HCT116 (cell line): Measurements from ENCODE around the gene CPD. TPM values are rescaled to one million over a fixed set of nuclear protein-coding genes. Genes with fewer than 3 reads are reported as not detected.

Experiments
- ATAC-seq: fragments of 200-7000 bp; cut with Tn5 transposase; 2 replicates; pipeline ENCODE4 v1.9.1; 2020; ENCODE audit warnings: mild to moderate bottlenecking, moderate library complexity
- BruUV-seq: library from RNA; stranded (reverse); fragments of 400-500 nt; replicated peaks from 2 replicates; lab custom pipeline; 2021; lab: Mats Ljungman, UMichigan
- CTCF ChIA-PET: fragments of 300-600 bp; sonication (Branson Sonifier 250); formaldehyde crosslinking; loops from one replicate; lab custom pipeline; 2021; ENCODE audit warnings: antibody characterized with exemption; lab: Charles Lee
- POLR2A ChIA-PET: fragments of 300-600, 350-600 bp; sonication (Branson Sonifier 250); formaldehyde crosslinking; loops from one replicate; lab custom pipeline; 2021; ENCODE audit warnings: antibody characterized with exemption; lab: Charles Lee
- RAD21 ChIA-PET, 2 experiments: fragments of 300-600 bp; sonication (Branson Sonifier 250); formaldehyde crosslinking; loops; one replicate each; lab custom pipeline; 2023; ENCODE audit warnings: low total read pairs in 2 of 2; ENCODE audit not compliant: uncharacterized antibody in 2 of 2, unreplicated experiment in 2 of 2, low non-redundant PET in 1 of 2; lab: Charles Lee
- DNase-seq: peaks from one replicate; pipeline ENCODE4 v3.0.0-alpha.2; 2010; ENCODE audit warnings: low read depth, low spot score
- H2AFZ ChIP-seq: fragments of 200-600 bp; shearing (Covaris generic), sonication (generic); 2 replicates; pipeline ENCODE4 v1.6.1; 2017; ENCODE audit warnings: low read depth, mixed run types, mixed read lengths, antibody characterized with exemption, low read length; ENCODE audit not compliant: poor library complexity, severe bottlenecking
- H3K27ac ChIP-seq: 2 replicates; pipeline ENCODE4 v1.5.1; 2012; ENCODE audit warnings: low read depth, low read length
- H3K27me3 ChIP-seq: fragments of 200-600 bp; sonication (generic); 2 replicates; pipeline ENCODE4 v1.6.1; 2016; ENCODE audit warnings: mixed run types, low read length, mixed read lengths; ENCODE audit not compliant: insufficient read depth
- H3K36me3 ChIP-seq, 2 experiments: fragments of 200-500 bp in 1 of 2; fragments of 200-600 bp in 1 of 2; sonication (Bioruptor generic) in 1 of 2; sonication (generic) in 1 of 2; 2 replicates each; pipeline versions ENCODE4 v1.5.1 to v1.6.1; 2014 to 2016; ENCODE audit warnings: low read length in 2 of 2, inconsistent platforms in 1 of 2, mixed read lengths in 1 of 2, mixed run types in 1 of 2; ENCODE audit not compliant: insufficient read depth in 2 of 2, control insufficient read depth in 1 of 2
- H3K4me1 ChIP-seq, 2 experiments: fragments of 200-600 bp in 1 of 2; sonication (generic) in 1 of 2; 2 replicates each; pipeline versions ENCODE4 v1.5.1 to v1.6.1; 2012 to 2017; ENCODE audit warnings: low read length in 2 of 2, inconsistent platforms in 1 of 2, mild to moderate bottlenecking in 1 of 2, mixed read lengths in 1 of 2, mixed run types in 1 of 2, moderate library complexity in 1 of 2; ENCODE audit not compliant: insufficient read depth in 2 of 2, control insufficient read depth in 1 of 2
- H3K4me2 ChIP-seq: fragments of 200-600 bp; sonication (generic); 2 replicates; pipeline ENCODE4 v1.6.1; 2017; ENCODE audit warnings: mixed run types, low read length, mixed read lengths
- H3K4me3 ChIP-seq, 2 experiments: fragments of 200-600 bp in 1 of 2; sonication (generic) in 1 of 2; replicated peaks in 1 of 2; 2 replicates each; pipeline ENCODE4 v1.5.1; 2011 to 2016; ENCODE audit warnings: low read length in 2 of 2, control low read depth in 1 of 2, low read depth in 1 of 2, mild to moderate bottlenecking in 1 of 2, mixed read lengths in 1 of 2, mixed run types in 1 of 2
- H3K79me2 ChIP-seq: fragments of 200-600 bp; sonication (generic); 2 replicates; pipeline ENCODE4 v1.6.1; 2017; ENCODE audit warnings: mild to moderate bottlenecking, mixed run types, low read length, moderate library complexity, mixed read lengths; ENCODE audit not compliant: insufficient read depth
- H3K9ac ChIP-seq: fragments of 200-600 bp; sonication (generic); 2 replicates; pipeline ENCODE4 v1.6.1; 2016; ENCODE audit warnings: low read length, mixed read lengths
- H3K9me2 ChIP-seq: fragments of 200-600 bp; sonication (generic), shearing (Covaris generic); 2 replicates; pipeline ENCODE4 v1.6.1; 2017; ENCODE audit warnings: mixed run types, mild to moderate bottlenecking, moderate library complexity; ENCODE audit not compliant: insufficient read depth
- H3K9me3 ChIP-seq, 2 experiments: fragments of 200-500 bp in 1 of 2; fragments of 200-600 bp in 1 of 2; sonication (Bioruptor generic) in 1 of 2; sonication (generic) in 1 of 2; 2 replicates each; pipeline ENCODE4 v1.6.1; 2014 to 2017; ENCODE audit warnings: low read length in 2 of 2, mixed read lengths in 2 of 2, inconsistent platforms in 1 of 2, low read depth in 1 of 2, mild to moderate bottlenecking in 1 of 2, mixed run types in 1 of 2, moderate library complexity in 1 of 2; ENCODE audit not compliant: control insufficient read depth in 1 of 2, insufficient read depth in 1 of 2
- H4K20me1 ChIP-seq: fragments of 200-600 bp; sonication (generic), shearing (Covaris generic); 2 replicates; pipeline ENCODE4 v1.6.1; 2017; ENCODE audit warnings: mixed run types, mild to moderate bottlenecking, moderate library complexity; ENCODE audit not compliant: insufficient read depth
- CBX3 ChIP-seq: IDR thresholded peaks from 2 replicates; pipeline ENCODE4 v1.6.1; 2012; ENCODE audit warnings: low read depth
- CEBPB ChIP-seq: IDR thresholded peaks from 2 replicates; pipeline ENCODE4 v1.6.1; 2012; ENCODE audit warnings: low read depth
- EGR1 ChIP-seq: IDR thresholded peaks from 2 replicates; pipeline ENCODE4 v1.6.1; 2012; ENCODE audit warnings: low read depth
- EZH2 ChIP-seq: fragments of 200-600 bp; sonication (generic); IDR thresholded peaks from 2 replicates; pipeline ENCODE4 v1.6.1; 2017; ENCODE audit warnings: antibody characterized with exemption, mixed run types
- POLR2A ChIP-seq: IDR thresholded peaks from 2 replicates; pipeline ENCODE4 v1.7.0; 2011; ENCODE audit warnings: borderline replicate concordance; ENCODE audit not compliant: insufficient read depth, insufficient read length; ENCODE audit errors: extremely low read depth
- POLR2AphosphoS5 ChIP-seq: IDR thresholded peaks from 2 replicates; pipeline ENCODE4 v1.6.1; 2011; ENCODE audit warnings: mild to moderate bottlenecking, low read depth, low read length, moderate library complexity
- SIN3A ChIP-seq: IDR thresholded peaks from 2 replicates; pipeline ENCODE4 v1.6.1; 2012; ENCODE audit warnings: low read depth
- SRF ChIP-seq: IDR thresholded peaks from 2 replicates; pipeline ENCODE4 v1.6.1; 2012; ENCODE audit warnings: low read depth
- TCF7L2 ChIP-seq: IDR thresholded peaks from 2 replicates; pipeline ENCODE4 v1.7.0; 2011; ENCODE audit warnings: borderline replicate concordance, inconsistent platforms; ENCODE audit not compliant: insufficient read depth, insufficient read length; ENCODE audit errors: extremely low read depth
- ZFX ChIP-seq: fragments of 450-650 bp; IDR thresholded peaks from 2 replicates; pipeline ENCODE4 v1.6.1; 2017
- ZNF274 ChIP-seq: fragments of 200-500 bp; sonication (Bioruptor generic); IDR thresholded peaks from 2 replicates; pipeline ENCODE4 v1.6.1; 2014; ENCODE audit warnings: mild to moderate bottlenecking, low read depth, low read length, inconsistent platforms
- intact Hi-C: fragments of 100-400 bp; cut with micrococcal nuclease; formaldehyde crosslinking; loops from 2 replicates; pipeline ENCODE4 v1.10.0; 2022
- total RNA-seq: library from RNA; stranded (reverse); gene quantifications from one replicate; pipeline ENCODE4 v1.2.1, GENCODE V29; 2021; ENCODE audit not compliant: unreplicated experiment

The CPD gene
- total RNA-seq, 1 experiment from 2014 or later = 47.2 TPM

GRCh38 chr17:30357476-30357875, 21.3 kb upstream of the CPD start:
- CTCF ChIA-PET = no interaction called here

GRCh38 chr17:30358055-30358760, 20.5 kb upstream of the CPD start:
- CTCF ChIA-PET = interaction anchor here (1.0 to 1.1 kb wide), 2 partner anchors 22 to 119 kb away, joined by 3 read pairs; partner anchors contain the start of gene GOSR1
- intact Hi-C loops = no loop called here

More at GRCh38 chr17:30357476-30357875, 21.3 kb upstream of the CPD start:
- Histone ChIP-seq H3K36me3 (no peaks in the 10 kb centered on the region), H3K27ac (no peak overlapping the region), H4K20me1 (no peaks in the 10 kb centered on the region), H3K9me2 (no peaks in the 10 kb centered on the region), H3K4me3 (no peak overlapping the region), H3K27me3 (no peaks in the 10 kb centered on the region), H3K9me3 (peaks cover 0 to 9% of the 10 kb centered on the region in 2 experiments; a peak in 2 of 4 replicates), H3K9ac (no peak overlapping the region), H3K79me2 (no peaks in the 10 kb centered on the region), H3K4me1 (no peaks in the 10 kb centered on the region; a peak in 1 of 4 replicates), H3K4me2 (no peak overlapping the region), H2AFZ (no peak overlapping the region)
- RAD21 ChIA-PET = no interaction called here
- intact Hi-C loops = no loop called here
- POLR2A ChIA-PET = no interaction called here
- no peak for ATAC-seq
- DNase-seq = no peak
- TF ChIP-seq ZFX = no peak
- no peak for TF ChIP-seq TCF7L2
- TF ChIP-seq ZNF274 = no peak
- no peak for TF ChIP-seq SIN3A
- no TSS peak for BruUV-seq

More at GRCh38 chr17:30358055-30358760, 20.5 kb upstream of the CPD start:
- Histone ChIP-seq H3K27me3 (no peaks in the 10 kb centered on the region), H3K9me2 (no peaks in the 10 kb centered on the region), H3K9me3 (peaks cover 0 to 12% of the 10 kb centered on the region in 2 experiments; a peak in 2 of 4 replicates), H3K27ac (no peak overlapping the region), H3K79me2 (no peaks in the 10 kb centered on the region), H3K4me2 (no peak overlapping the region), H3K4me3 (no peak overlapping the region), H3K36me3 (no peaks in the 10 kb centered on the region), H4K20me1 (no peaks in the 10 kb centered on the region), H3K4me1 (no peaks in the 10 kb centered on the region), H2AFZ (no peak overlapping the region), H3K9ac (no peak overlapping the region)
- ChIA-PET POLR2A (no interaction called here), RAD21 (no interaction called here)
- no TSS peak for BruUV-seq
- DNase-seq (no peak), ATAC-seq (no peak)
- TF ChIP-seq TCF7L2 = no peak
- TF ChIP-seq SRF = no peak
- no peak for TF ChIP-seq CEBPB
- TF ChIP-seq EGR1 = no peak
- TF ChIP-seq POLR2AphosphoS5 = no peak
- TF ChIP-seq POLR2A = no peak
- TF ChIP-seq EZH2 = no peak
- TF ChIP-seq CBX3 = no peak
- no peak for TF ChIP-seq ZFX
